Epithelial cell of alveolus of lung (primary cell): Measurements from ENCODE around the gene RP9. TPM values are rescaled to one million over a fixed set of nuclear protein-coding genes. Genes with fewer than 3 reads are reported as not detected.

Source experiments
- total RNA-seq: library from RNA; depleted of rRNA; stranded (reverse); fragments of >200 nt; gene quantifications from 2 replicates; pipeline ENCODE4 v1.2.1, GENCODE V29; 2015

Gene RP9
- total RNA-seq, result 11.1 and 18.3 TPM in 2 replicates

GRCh38 chr7:33109005-33109757 is at the start of gene RP9:
RP9 (minus strand) TSS chr7:33109404; CDS start chr7:33109372, 32 bp downstream.

GRCh38 chr7:33128990-33129805 is 20.0 kb upstream of the RP9 start, which contains the start of gene BBS9:
BBS9 (plus strand) TSS chr7:33129564; CDS start chr7:33146253, 16,689 bp downstream.

GRCh38 chr7:33062023-33062781 is 47.0 kb downstream of the RP9 start, which contains the start of gene NT5C3A:
NT5C3A (minus strand) TSS chr7:33062776; CDS start chr7:33062705, 71 bp downstream.

Other genes starting within 250 kb of the RP9 start
- gene KBTBD2, start 217.6 kb downstream of the RP9 start, total RNA-seq, result 17.4 and 22.8 TPM in 2 replicates
- gene FKBP9, start 152.0 kb downstream of the RP9 start, total RNA-seq, result 198 and 249 TPM in 2 replicates
- 16.5 and 21.7 TPM in 2 replicates for gene NT5C3A, start 46.6 kb downstream of the RP9 start, total RNA-seq
- gene BBS9, start 20.2 kb upstream of the RP9 start, total RNA-seq, result 10.0 and 11.1 TPM in 2 replicates